IPS-NIHi11 (cell line): ENCODE data around the gene RRAD.
"Not testable (repeated sequence)": the region's sequence is repeated elsewhere in the genome, so short reads cannot be mapped to it uniquely, and the experiment has no call there.

ENCODE experiments used
- DNase-seq: peaks from one replicate; pipeline ENCODE4 v3.0.0; 2012; ENCODE audit warnings: mixed read lengths, low spot score

RRAD gene

DNA sequence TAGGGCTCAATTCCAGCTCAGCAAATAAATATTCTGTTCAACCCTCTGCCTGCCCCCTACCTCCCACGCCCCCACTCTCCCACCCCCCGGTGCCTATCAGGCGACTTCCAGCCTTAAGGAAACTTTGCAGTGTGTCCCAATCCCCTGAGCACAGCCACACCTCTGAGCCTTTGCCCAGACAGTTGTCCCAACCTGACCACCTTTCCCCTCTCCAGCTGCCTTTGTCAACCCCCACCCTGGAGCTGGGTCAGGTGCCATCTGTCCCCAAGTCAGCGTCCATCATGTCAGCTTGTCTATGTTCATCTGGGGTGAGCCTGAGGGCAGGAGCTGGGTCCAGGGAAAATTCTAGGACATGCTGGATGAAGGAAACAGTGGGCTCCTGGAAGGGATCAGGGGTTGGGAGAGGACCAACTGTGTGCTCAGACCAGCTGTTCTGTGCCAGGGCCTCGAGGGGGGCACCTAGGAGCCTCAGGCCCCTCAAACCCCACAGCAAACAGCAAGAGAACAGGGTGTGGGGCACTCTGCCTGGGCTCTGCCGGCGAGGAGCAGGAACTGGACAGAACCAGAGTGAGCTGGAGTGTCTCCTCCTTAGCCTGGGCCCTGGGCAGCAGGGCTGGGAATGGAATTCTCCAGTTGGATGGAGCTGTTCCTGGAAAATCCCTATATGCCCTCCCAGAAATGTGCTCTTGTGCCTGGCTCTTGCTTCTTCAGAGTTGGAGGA is 24.5 kb downstream of the RRAD start:
- DNase-seq: peak; percentile 4

DNA sequence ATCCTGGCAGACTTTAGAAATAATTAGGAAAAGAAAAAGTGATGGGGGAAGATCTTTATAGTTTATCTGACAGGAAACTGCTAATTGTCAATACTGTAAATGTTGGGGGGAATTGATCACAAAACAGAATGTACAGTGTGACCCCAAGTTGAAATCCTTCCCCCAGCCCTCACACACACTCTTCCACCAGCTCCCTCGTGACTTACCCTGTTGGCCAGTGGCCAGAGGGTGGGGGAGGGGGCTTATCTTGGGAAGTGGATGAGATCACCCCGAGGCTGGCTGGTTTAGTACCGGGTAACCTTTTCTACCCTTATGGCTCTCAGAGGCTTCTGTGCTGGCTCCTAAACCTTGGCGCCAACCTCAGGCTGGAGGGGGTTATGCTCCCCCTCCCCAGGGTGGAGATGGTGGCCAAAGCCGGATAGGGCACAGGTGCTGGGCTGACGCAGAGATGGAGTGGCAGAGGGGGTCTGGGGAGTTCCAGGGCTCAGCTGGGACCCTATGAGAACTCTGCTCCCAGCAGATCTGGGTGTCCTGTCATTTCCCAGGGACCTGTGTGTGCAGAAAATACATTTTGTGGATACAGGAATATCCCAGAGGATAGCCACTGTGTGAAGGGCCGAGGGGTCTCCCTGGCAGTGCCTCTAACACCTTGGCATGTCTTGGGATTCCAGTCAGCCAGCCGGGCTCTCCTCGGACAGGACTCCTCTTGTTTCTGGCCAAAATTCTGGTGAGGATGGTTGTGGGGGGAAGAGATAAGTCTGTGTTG is 25.2 kb downstream of the RRAD start:
- DNase-seq: peak; percentile 57

DNA sequence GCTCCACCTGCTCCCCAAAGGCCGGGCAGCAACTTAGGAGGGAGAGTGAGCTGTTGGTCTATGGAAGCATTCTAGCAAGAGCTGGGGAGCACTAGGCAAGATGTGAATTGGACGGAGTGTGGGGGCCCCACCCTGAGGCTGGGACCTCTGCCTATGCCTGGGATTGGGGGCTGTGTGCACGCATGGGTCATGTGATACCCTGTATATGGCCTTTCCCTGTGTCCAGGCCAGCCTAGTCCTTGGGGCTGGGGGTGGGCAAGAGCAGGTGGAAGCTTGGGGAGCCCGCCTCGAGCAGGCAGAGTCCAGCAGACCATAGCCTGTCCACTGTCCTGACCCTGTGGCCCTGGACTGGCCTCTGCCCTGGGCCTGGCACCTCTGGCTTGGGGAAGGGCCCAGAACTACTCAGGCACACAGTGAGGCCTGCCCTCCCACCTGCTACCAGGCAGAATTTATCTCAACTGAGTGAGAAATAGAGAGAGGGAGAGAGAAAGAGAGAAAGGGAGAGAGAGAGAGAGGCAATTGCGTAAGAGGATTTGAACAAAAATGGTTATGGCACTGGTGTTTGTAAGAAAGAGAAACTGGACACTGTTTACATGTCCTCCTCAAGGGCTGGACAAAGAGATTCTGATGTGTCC is 25.9 kb downstream of the RRAD start:
- peak; percentile 6 for DNase-seq

DNA sequence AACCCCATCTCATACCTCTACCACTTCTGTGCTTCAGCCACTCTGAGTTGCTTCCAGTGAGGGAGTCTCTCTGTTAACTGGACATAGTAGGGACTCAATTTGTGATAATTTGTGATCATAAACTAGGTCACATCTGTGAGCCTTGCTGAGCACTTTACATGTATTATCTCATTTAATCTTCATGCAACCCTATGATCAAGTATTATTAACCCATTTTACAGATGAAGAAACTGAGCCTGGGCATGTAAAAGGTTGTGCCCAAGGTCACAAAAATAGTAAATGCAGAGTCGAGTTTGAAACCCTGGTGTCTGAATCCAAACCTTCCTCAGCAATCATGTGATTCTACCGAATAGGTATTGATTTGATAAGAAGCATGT is 26.4 kb downstream of the RRAD start:
- DNase-seq: no peak

GRCh38 chr16:66898207-66898606 is 27.1 kb downstream of the RRAD start:
- peak; percentile 10 for DNase-seq

- not testable (repeated sequence) for DNase-seq
Observed at GRCh38 chr16:66896682-66897081, 28.7 kb downstream of the RRAD start.

- DNase-seq: no peak
Observed at GRCh38 chr16:66895999-66896398, 29.3 kb downstream of the RRAD start.

DNA sequence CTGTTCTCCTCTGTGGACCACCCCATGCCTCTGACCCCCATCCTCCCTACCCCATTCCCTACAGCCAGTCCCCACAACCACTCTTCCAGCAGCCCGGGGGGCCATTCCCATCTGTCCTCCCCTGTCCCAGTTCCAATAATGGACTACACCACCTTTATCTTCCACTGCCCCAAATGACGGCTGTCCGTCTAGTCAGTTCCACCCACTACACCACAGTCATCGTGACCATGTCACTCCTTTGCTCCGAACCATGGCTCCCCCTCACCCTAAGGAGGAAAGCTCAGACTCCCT is 29.7 kb downstream of the RRAD start:
- no peak for DNase-seq

DNA sequence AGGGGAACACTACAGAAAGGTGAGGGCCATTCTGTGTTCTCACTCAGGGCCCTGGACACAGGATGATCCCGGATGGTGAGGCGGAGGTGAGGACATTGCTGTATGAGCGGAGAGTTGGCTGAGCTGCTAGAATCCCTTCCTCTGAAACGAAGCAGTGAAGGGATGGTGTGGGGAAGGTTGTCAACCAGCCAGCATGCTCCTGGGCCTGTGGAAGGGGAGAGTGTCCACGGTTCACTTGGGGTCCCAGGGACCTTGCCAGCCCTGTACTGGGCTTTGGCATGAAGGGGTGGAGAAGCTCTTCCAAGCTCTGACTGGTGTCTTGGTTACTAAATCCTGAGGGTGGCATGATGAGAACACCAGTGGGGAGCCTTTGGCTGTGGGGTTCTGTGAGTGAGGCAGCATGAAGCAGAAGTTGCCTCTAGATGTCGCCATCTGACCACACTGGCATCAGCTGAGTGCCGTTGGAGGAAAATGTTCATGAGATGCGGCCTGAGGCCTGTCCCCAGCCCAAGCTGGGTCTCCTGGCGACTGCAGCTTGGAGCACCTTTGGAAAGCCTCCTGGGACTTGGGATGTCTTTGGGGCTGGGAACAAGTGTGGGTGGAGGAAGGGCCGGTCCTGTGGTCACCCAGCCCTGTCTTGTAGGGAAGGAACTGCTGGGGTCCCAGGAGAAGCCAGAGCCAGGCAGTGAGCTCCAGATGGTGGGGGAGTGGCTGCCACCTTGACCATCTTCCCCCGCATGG is 30.2 kb downstream of the RRAD start:
- DNase-seq: peak; percentile 67

- no peak for DNase-seq
Observed at GRCh38 chr16:66894055-66894454, 31.3 kb downstream of the RRAD start.

DNA sequence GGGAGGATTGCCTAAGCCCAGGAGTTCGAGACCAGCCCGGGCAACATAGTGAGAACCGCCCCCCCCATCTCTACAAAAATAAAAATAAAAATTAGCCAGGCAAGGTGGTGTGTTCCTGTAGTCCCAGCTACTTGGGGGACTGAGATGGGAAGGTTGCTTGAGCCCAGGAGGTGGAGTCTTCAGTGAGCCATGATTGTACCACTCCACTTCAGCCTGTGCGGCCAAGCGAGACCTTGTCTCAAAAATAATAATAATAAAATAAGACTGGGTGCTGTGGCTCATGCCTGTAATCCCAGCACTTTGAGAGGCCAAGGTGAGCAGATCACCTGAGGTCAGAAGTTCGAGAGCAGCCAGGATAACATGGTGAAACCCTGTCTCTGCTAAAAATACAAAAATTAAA is 33.5 kb downstream of the RRAD start:
- no peak for DNase-seq

DNA sequence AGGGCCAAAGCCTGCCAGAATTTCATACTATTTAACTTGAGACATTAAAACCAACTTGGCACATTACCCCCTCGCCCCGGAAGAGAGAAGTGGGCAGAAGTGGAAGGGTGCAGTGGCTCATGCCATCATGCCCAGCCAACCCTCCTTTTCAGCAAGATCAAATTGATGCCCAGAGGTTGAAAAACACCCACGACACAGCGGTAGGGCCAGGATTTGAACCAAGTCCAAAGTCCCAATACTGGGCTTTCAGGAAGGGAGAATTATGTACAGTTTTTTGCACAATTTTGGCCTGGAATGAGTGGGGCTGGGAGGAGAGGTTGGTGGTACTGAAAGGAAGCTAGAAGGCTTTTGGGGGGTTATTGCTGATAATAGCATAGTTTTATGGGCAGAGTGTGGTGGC is 34.0 kb downstream of the RRAD start:
- no peak for DNase-seq

DNA sequence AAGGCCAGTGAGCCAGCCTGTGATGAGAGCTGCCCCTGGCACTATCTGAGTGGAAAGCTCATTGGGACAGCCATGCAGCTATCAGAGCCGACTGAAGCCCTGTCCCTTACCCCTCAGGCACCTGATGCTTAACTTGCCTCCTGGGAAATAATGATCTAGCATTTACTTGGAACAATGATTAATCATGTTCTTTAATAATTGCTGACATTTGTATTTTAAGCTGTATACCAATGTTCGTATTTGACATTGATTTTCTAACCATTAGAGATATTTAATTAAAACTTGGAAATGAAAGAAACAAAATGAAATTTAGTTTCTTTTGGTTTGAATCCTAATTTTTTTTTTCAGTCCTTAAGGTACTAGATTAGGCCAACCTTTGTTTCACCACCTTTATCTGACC is 34.5 kb downstream of the RRAD start:
- DNase-seq: no peak

- DNase-seq: no peak
Observed at GRCh38 chr16:66889622-66890021, 35.7 kb downstream of the RRAD start.

DNA sequence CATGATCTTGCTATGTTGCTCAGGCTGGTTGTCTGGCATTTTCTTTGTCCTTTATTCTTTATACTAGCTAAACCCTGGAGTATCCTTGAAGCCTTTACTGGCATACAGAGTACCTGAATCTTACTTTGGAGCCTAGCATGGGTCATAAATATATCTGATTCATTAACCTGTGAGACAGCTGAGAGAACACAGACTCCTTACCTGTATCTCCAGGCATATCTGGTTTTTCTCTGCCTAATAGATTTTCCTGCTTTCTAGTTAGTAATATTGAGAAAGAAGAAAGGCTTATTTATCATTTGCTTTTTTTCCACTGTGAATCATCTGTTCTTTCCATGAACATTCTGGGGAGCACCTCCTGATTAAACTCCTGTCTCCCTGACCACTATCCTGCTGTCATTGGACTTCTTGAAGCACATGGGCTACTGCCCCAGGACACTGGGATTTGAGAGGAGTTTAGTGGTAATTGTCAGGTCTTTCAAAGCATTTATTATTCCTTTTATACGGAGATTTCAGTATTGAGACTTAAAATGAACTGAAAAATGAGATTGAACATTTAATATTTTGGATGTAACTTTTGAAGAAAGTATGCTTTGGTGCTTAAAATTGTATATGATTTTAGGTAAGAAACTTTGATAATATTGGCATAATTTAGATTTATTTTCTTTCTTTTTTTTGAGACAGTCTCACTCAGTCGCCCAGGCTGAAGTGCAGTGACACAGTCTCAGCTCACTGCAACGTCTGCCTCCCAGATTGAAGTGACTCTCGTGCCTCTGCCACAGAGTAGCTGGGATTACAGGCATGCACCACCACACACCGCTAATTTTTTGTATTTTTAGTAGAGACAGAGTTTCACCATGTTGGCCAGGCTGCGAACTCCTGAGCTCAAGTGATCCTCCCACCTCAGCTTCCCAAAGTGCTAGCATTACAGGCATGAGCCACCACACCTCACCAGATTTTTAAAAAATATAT is 36.4 kb downstream of the RRAD start:
- DNase-seq: no peak

DNA sequence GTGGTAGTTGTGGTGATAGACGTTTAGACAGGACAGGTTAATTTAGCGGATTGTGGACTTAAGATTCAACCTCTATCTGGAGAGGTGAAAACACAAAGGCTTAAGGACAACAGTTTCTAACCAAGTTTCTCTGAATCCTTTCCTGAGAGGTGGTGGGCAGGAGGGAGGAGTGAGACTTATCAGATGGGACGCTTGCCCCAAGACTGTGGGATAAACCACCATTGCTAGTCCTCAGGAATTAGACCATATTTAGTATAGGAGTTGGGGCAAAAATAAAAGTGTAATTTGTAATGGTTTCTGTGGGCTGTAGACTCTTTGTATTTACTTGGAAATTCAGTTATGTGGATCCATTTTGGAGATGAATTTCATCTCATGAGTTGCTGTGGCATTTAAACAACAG is 38.4 kb downstream of the RRAD start:
- DNase-seq: no peak

DNA sequence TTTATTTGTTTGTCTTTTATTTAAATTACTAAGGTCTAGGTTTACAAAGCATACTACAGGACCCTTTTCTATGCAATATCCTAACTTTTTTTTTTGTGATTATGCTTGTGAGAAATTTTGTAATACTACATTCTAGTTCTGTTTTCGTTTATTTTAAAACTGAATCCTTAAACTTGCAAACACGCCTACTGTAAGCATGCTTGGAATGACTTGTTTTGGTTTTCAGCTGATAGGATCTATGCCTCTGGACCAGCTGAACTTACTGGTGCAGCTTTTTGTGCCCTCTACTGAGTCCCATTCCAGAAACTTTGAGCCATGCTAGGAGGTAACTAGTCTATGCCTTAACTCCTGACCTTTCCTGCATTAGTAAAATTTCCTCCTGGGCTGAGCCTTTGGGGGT is 39.0 kb downstream of the RRAD start:
- DNase-seq: no peak

DNA sequence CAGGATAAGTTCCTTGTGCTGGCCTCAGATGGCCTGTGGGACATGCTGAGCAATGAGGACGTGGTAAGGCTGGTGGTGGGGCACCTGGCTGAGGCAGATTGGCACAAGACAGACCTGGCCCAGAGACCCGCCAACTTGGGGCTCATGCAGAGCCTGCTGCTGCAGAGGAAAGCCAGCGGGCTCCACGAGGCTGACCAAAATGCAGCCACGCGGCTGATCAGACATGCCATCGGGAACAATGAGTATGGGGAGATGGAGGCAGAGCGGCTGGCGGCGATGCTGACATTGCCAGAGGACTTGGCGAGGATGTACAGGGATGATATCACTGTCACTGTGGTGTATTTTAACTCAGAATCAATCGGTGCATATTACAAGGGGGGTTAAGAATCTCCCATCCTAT is 39.8 kb downstream of the RRAD start:
- no peak for DNase-seq

DNA sequence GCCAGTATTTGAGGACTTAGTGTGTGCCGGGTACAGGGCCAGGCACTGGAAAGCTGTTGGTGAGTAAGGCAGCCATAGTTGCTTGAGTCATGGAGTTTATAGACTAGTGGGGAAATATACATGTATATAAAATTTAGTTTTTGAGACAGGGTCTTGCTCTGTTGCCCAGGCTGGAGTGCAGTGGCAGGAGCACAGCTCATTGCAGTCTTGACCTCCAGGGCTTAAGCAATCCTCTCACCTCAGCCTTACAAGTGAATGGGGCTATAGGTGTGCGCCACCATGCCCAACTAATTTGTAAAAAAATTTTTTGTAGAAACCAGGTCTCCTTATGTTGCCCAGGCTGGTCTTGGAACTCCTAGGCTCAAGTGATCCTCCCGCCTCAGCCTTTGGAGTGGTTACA is 42.6 kb downstream of the RRAD start:
- no peak for DNase-seq

- DNase-seq: no peak
Observed at GRCh38 chr16:66881964-66882508, 43.3 kb downstream of the RRAD start.

DNA sequence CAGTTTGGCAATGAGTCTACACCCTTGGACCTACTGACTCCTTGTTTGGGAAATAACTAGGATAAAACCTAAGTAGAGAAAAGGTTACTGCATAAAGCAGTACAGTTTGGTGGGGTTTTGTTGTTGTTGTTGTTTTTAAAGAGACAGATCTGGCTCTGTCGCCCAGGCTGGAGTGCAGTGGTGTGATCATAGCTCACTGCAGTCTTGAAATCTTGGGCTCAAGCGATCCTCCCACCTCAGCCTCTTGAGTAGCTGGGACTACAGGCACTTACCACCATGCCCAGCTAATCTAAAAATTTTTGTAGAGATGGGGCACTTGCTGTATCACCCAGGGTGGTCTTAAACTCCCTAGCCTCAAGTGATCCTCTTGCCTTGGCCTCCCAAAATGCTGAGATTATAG is 43.8 kb downstream of the RRAD start:
- no peak for DNase-seq
